GM21381 (cell line): ENCODE measurements around the gene SPACA7.

ENCODE experiments used
- ATAC-seq: cut with Tn5 transposase; IDR thresholded peaks from one replicate; pipeline ENCODE4 v1.9.1; 2021; ENCODE audit warnings: mild to moderate bottlenecking, moderate library complexity; ENCODE audit not compliant: unreplicated experiment

Gene SPACA7

GRCh38 chr13:112462408-112462807 is 86.3 kb downstream of the SPACA7 start:
- no peak for ATAC-seq

DNA sequence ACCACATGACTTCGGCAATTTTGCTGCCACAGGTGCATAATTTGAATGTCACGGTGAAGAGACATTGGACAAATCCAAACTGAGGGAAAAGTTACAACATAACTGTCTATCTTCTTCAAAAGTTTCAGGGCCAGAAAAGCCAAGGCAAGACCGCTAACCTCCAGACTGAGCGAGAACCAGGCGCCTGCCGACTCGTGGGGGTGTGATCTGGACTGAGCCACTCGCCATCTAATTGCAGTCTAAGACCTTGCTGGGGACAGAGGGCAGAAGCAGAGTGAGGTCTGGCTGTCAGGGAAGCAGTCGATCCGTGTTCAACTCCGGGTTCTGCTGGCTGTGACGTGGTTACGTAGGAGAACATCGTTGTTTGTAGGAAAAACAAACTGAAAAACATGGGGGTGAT is 88.6 kb downstream of the SPACA7 start:
- no peak for ATAC-seq

- no peak for ATAC-seq
These were observed 89.3 kb downstream of the SPACA7 start for GRCh38 chr13:112465251-112466131.

DNA sequence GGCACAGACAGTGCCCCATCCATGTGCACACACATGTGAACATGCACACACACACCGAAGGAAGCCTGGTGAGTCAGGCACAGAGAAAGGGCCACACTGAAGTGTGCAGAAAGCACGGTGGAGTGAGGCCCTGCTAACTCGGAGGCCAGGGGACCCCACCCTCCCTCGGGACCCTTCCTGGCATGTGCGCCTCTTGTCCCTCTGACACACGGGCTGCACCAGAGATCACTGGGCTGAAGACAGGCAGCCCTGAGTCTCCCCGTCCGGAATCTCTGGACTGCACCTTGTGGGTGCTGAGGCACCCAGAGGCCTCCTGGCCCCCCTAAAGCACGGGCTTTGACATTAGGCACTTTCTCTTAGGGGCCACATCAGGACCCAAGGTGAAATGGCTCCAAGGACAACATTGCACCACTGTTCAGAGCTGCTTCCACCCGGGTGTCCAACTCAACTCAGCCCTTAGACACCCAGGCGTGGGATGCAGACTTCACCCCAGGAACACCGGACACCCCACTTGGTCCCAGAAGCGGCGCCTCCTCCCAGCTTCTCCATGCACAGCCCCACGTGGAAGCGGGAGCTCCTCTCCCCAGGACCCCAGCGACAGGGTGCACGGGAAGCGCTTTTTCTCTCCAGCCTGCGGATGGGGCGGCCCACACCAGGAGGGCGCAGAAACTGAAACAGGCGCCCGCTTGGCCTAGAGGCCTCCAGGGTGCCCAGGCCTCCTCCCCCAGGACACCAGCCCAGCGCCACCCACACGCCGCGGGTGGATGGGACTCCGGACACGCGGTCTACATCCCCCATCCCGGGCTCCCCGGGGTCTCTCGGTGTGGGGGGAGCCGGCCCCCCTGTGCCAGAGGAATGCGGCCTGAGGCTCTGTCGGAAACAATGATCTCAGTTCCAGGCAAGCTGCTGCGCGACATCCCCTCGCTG is 90.2 kb downstream of the SPACA7 start:
- no peak for ATAC-seq

GRCh38 chr13:112467236-112467635 is 91.1 kb downstream of the SPACA7 start:
- no peak for ATAC-seq

GRCh38 chr13:112468069-112468468 is 91.9 kb downstream of the SPACA7 start:
- ATAC-seq, result no peak

GRCh38 chr13:112469071-112469745 is 93.1 kb downstream of the SPACA7 start:
- ATAC-seq, result no peak

GRCh38 chr13:112473818-112474217 is 97.7 kb downstream of the SPACA7 start:
- no peak for ATAC-seq

DNA sequence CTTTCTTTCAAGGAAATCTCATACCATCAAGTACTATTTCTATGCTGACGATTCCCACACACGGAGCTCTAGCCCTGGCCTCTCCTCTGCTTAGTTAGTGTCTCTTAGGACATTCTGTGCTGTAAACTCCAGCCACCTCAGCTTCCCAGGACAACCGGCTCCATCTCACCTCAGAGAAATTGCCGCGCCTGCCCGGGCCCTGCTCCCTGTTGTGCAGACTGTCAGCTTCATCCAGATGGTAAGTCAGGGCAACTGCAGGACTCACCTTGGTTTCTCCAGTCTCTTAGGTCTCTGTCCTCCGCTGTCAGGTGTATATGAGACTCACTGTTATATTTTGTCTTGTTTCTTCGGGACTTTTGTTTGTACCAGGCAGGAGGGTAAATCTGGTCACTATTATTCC is 98.7 kb downstream of the SPACA7 start:
- ATAC-seq, result no peak

DNA sequence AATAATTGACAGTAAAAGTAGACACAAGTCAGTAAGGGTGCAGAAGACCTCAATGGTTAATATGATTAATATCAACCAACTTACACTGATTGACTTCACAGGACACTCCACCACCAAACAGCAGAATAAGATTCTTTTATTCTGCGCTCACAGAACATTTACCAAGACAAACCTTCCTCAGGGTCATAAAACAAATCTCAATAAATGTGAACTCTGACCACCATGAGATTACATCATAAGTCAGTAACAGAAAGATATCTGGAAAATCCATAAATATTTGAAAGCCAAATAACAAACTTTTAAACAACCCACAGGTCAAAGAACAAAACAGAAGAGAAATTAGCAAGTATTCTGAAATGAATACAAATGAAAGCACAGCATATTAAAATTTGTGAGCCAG is 99.7 kb downstream of the SPACA7 start:
- ATAC-seq, result no peak

- ATAC-seq, result no peak
These were observed 101.0 kb downstream of the SPACA7 start for GRCh38 chr13:112477070-112477619.

- no peak for ATAC-seq
These were observed 103.2 kb downstream of the SPACA7 start for GRCh38 chr13:112479389-112479788.

DNA sequence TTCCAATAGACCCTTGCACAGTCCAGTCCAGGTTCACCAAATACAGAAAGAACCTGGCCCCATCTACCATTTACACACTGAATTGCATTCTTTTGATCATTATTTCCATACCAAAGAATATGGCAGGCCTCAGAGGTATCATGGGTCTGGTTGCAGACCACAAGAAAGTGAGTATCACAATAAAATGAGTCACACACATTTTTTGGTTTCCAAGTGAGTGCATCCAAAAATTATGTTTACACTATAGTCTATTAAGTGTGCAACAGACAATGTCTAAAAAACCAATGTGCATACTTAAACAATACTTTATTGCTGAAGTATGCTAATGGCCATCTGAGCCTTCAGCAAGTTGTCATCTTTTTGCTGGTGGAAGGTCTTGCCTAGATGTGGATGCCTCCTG is 105.3 kb downstream of the SPACA7 start:
- no peak for ATAC-seq

DNA sequence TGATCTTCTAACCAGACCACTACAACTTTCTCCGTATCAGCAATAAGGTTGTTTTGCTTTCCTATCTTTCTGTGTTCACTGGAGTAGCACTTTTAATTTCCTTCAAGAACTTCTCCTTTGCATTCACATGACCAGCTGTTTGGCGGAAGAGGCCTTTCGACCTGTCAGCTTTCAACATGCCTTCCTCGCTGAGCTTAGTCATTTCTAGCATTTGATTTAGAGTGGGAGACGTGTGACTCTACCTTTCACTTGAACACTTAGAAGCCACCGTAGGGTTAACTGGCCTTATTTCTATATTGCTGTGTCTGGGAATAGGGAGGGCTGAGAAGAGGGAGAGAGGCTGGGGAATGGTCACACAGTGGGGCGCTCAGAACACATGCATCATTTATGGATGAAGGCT is 107.1 kb downstream of the SPACA7 start:
- no peak for ATAC-seq
